HepG2 (cell line): ENCODE results near the gene CHST11. TPM values are rescaled to one million over a fixed set of nuclear protein-coding genes. Genes with fewer than 3 reads are reported as not detected.

Experiments
- ATRX ChIP-seq: sonication (generic); formaldehyde crosslinking; IDR thresholded peaks from 2 replicates; pipeline ENCODE4 v1.4.0; 2020; ENCODE audit warnings: missing genetic modification reagents, borderline replicate concordance
- HIVEP1 ChIP-seq: sonication (generic); formaldehyde crosslinking; IDR thresholded peaks from 2 replicates; pipeline ENCODE4 v1.4.0; 2020; ENCODE audit warnings: mild to moderate bottlenecking, missing genetic modification reagents
- PAXIP1 ChIP-seq: sonication (generic); formaldehyde crosslinking; conservative IDR thresholded peaks from 2 replicates; pipeline ENCODE4 v1.4.0; 2020; ENCODE audit warnings: mild to moderate bottlenecking, missing genetic modification reagents, moderate library complexity
- PBX3 ChIP-seq: sonication (generic); formaldehyde crosslinking; IDR thresholded peaks from 2 replicates; pipeline ENCODE4 v1.8.1; 2023; ENCODE audit warnings: missing genetic modification reagents, inconsistent platforms, borderline replicate concordance
- SAP130 ChIP-seq: IDR thresholded peaks from 2 replicates; pipeline ENCODE4 v1.6.1; 2016; ENCODE audit warnings: low read depth
- SIN3A ChIP-seq: IDR thresholded peaks from 2 replicates; pipeline ENCODE4 v1.6.1; 2011; ENCODE audit warnings: low read depth, mild to moderate bottlenecking, control low read depth, low read length, borderline replicate concordance
- TOE1 ChIP-seq: sonication (generic); formaldehyde crosslinking; IDR thresholded peaks from 2 replicates; pipeline ENCODE4 v1.4.0; 2020; ENCODE audit warnings: mild to moderate bottlenecking, missing genetic modification reagents
- ZNF18 ChIP-seq: sonication (generic); formaldehyde crosslinking; IDR thresholded peaks from 2 replicates; pipeline ENCODE4 v1.8.0; 2022; ENCODE audit warnings: mild to moderate bottlenecking, missing genetic modification reagents; ENCODE audit not compliant: insufficient replicate concordance
- ZNF292 ChIP-seq: sonication (generic); formaldehyde crosslinking; IDR thresholded peaks from 2 replicates; pipeline ENCODE4 v1.8.1; 2022; ENCODE audit warnings: mild to moderate bottlenecking, low read depth, missing genetic modification reagents, borderline replicate concordance
- polyA plus RNA-seq, 8 experiments: library from polyadenylated mRNA; depleted of rRNA in 3 of 8; stranded (reverse) in 7 of 8; unstranded in 1 of 8; fragments of >200 nt; fragmentation: Illumina TruSeq in 4 of 8; extraction: Trizol in 4 of 8; gene quantifications; 2 replicates each; pipeline versions ENCODE4 v1.2.1 to v1.2.3, GENCODE V29; 2011 to 2016; ENCODE audit warnings: low read depth in 4 of 8, missing spikeins in 1 of 8, mixed read lengths in 1 of 8; ENCODE audit not compliant: insufficient read depth in 1 of 8
- total RNA-seq, 5 experiments: library from RNA; depleted of rRNA; stranded (reverse); fragments of >200 nt; fragmentation: Illumina TruSeq; extraction: Trizol; gene quantifications; 2 replicates each; pipeline ENCODE4 v1.2.3, GENCODE V29; 2016; ENCODE audit warnings: low read depth in 1 of 5

Gene CHST11
- total and polyA plus RNA-seq, 2 of the 13 experiments (the other 11 are each of a cell fraction or from before 2014, with no cell fraction given), result 0.15 TPM; not detected in 1

- no peak for TF ChIP-seq PAXIP1 (CRISPR knock-in tag)
- TF ChIP-seq ATRX (CRISPR knock-in tag), result no peak
- TF ChIP-seq PBX3 (CRISPR knock-in tag), result no peak
- TF ChIP-seq TOE1 (CRISPR knock-in tag), result no peak
- no peak for TF ChIP-seq HIVEP1 (CRISPR knock-in tag)
- no peak for TF ChIP-seq SIN3A
- TF ChIP-seq ZNF292 (CRISPR knock-in tag), result no peak
- TF ChIP-seq SAP130 (CRISPR knock-in tag), result no peak
- no peak for TF ChIP-seq ZNF18 (CRISPR knock-in tag)
- TF ChIP-seq, all 625 proteins: peak for 0
These were observed 329.1 kb downstream of the CHST11 start (continued) for GRCh38 chr12:104785886-104786285.
